Fibroblast of mammary gland (primary cell): Measurements from ENCODE around the gene RCAN1.

Experiments
- DNase-seq: peaks from one replicate; pipeline ENCODE4 v3.0.0-alpha.2; 2010; ENCODE audit warnings: low read depth
- H3K4me3 ChIP-seq: 2 replicates; pipeline ENCODE4 v1.5.1; 2011; ENCODE audit warnings: low read depth, mild to moderate bottlenecking, low read length, moderate library complexity; ENCODE audit not compliant: control insufficient read depth
- CTCF ChIP-seq: conservative IDR thresholded peaks from 2 replicates; pipeline ENCODE4 v1.5.1; 2011; ENCODE audit warnings: low read depth, low read length, inconsistent platforms; ENCODE audit not compliant: control insufficient read depth, insufficient read depth

Gene RCAN1

GRCh38 chr21:34615487-34615814, 538 bp upstream of the RCAN1 start:
- DNase-seq: no peak
- no peak for TF ChIP-seq CTCF

GRCh38 chr21:34613679-34614627, 960 bp downstream of the RCAN1 start:
- TF ChIP-seq CTCF: no peak
- peak; percentile 31 for DNase-seq
- H3K4me3 ChIP-seq: peak overlapping the region; percentile 71

More at GRCh38 chr21:34615487-34615814, 538 bp upstream of the RCAN1 start:
- peak overlapping the region; percentile 71 for H3K4me3 ChIP-seq

- DNase-seq: no peak
- no peak overlapping the region for H3K4me3 ChIP-seq
- TF ChIP-seq CTCF: no peak
Measured at GRCh38 chr21:34612557-34612956, 2.4 kb downstream of the RCAN1 start.

- H3K4me3 ChIP-seq: no peak overlapping the region
- TF ChIP-seq CTCF: no peak
Measured at GRCh38 chr21:34612056-34612455, 2.9 kb downstream of the RCAN1 start.

GRCh38 chr21:34611528-34611927, 3.4 kb downstream of the RCAN1 start:
- DNase-seq: no peak
- TF ChIP-seq CTCF: no peak
- no peak overlapping the region for H3K4me3 ChIP-seq

More at GRCh38 chr21:34612056-34612455, 2.9 kb downstream of the RCAN1 start:
- no peak for DNase-seq

- H3K4me3 ChIP-seq: no peak overlapping the region
- no peak for DNase-seq
- no peak for TF ChIP-seq CTCF
Measured at GRCh38 chr21:34609933-34610549, 4.9 kb downstream of the RCAN1 start.
